ENCODE data around the gene MAGI1.

DNA sequence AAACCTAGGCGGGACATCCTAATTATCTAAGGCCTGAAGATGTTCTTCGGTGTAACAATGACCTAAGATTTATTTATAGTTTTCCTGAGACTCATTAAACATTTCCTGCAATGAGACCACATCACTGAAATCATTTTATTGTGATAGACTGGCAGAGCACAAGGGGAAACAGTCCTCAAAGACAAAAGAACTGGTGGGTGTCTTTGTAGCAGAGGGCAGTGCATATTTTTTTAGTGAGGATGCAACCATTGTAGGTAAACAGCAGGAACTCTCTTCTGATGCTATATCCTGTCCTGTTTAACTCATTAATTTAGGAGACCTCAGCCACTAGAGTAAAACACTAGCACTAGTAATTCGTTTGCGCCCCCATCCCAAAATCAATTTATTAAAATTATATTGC lies 100.0 kb downstream of the MAGI1 start:
- TF ChIP-seq, protein P1, sequence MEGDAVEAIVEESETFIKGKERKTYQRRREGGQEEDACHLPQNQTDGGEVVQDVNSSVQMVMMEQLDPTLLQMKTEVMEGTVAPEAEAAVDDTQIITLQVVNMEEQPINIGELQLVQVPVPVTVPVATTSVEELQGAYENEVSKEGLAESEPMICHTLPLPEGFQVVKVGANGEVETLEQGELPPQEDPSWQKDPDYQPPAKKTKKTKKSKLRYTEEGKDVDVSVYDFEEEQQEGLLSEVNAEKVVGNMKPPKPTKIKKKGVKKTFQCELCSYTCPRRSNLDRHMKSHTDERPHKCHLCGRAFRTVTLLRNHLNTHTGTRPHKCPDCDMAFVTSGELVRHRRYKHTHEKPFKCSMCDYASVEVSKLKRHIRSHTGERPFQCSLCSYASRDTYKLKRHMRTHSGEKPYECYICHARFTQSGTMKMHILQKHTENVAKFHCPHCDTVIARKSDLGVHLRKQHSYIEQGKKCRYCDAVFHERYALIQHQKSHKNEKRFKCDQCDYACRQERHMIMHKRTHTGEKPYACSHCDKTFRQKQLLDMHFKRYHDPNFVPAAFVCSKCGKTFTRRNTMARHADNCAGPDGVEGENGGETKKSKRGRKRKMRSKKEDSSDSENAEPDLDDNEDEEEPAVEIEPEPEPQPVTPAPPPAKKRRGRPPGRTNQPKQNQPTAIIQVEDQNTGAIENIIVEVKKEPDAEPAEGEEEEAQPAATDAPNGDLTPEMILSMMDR (IDR thresholded peaks at IDR 0.05), result no peak
- no peak for TF ChIP-seq POLR2A (IDR thresholded peaks at IDR 0.05)

All from uterus (tissue), 2 donors.